ENCODE measurements around the gene NT5C1A. TPM values are rescaled to one million over a fixed set of nuclear protein-coding genes. Genes with fewer than 3 reads are reported as not detected.
A peak's percentile ranks its signal among the peaks of the same experiment; 100 is the strongest.

NT5C1A gene
- total and polyA plus RNA-seq, 4 donors = not detected

- no peak for ATAC-seq (ENCODE audit: insufficient read depth, low FRiP score)
- H3K9ac ChIP-seq (ENCODE audit: insufficient read depth in 1 of 2, low read length in 2 of 2) = no peak overlapping the region
- H3K27ac ChIP-seq (ENCODE audit: low read depth in 1 of 2, low read length in 1 of 2) = no peak overlapping the region
- no peaks in the 10 kb centered on the region for H3K9me3 ChIP-seq (ENCODE audit: control insufficient read depth in 4 of 4, insufficient read depth in 3 of 4, low read length in 3 of 4)
- 17 to 30% methylated on average over 51 to 62 of the region's 62 CpGs for WGBS, 2 donors
- TF ChIP-seq CTCF (IDR thresholded peaks at IDR 0.05; ENCODE audit: control extremely low read depth, extremely low read depth) = no peak
- H3K4me3 ChIP-seq = no peak overlapping the region
- DNase-seq = peak in 2 of 3 donors; percentile 16 to 37
- no peaks in the 10 kb centered on the region for H3K36me3 ChIP-seq (ENCODE audit: control insufficient read depth in 4 of 4, insufficient read depth in 4 of 4, low read length in 4 of 4)
- peaks cover 0 to 4% (median 0%) of the 10 kb centered on the region in 5 donors for H3K4me1 ChIP-seq (ENCODE audit: control insufficient read depth in 5 of 5, insufficient read depth in 5 of 5, low read length in 5 of 5)
- H3K27me3 ChIP-seq (ENCODE audit: control insufficient read depth in 3 of 3, insufficient read depth in 3 of 3, low read length in 2 of 3) = peaks cover 0 to 73% (median 61%) of the 10 kb centered on the region in 3 donors
These were observed 11.8 kb upstream of the NT5C1A start for GRCh38 chr1:39683591-39684312.

- no peak for TF ChIP-seq CTCF (IDR thresholded peaks at IDR 0.05; ENCODE audit: control extremely low read depth, extremely low read depth)
- H3K9ac ChIP-seq (ENCODE audit: insufficient read depth in 1 of 2, low read length in 2 of 2) = no peak overlapping the region
- peaks cover 0 to 6% (median 0%) of the 10 kb centered on the region in 5 donors for H3K4me1 ChIP-seq (ENCODE audit: control insufficient read depth in 5 of 5, insufficient read depth in 5 of 5, low read length in 5 of 5)
- H3K27me3 ChIP-seq (ENCODE audit: control insufficient read depth in 3 of 3, insufficient read depth in 3 of 3, low read length in 2 of 3) = peaks cover 0 to 59% (median 54%) of the 10 kb centered on the region in 3 donors
- no peak overlapping the region for H3K4me3 ChIP-seq
- no peak for DNase-seq
- H3K36me3 ChIP-seq (ENCODE audit: control insufficient read depth in 4 of 4, insufficient read depth in 4 of 4, low read length in 4 of 4) = no peaks in the 10 kb centered on the region
- 81 to 83% methylated on average over 1 of the region's 1 CpG for WGBS, 2 donors
- ATAC-seq (ENCODE audit: insufficient read depth, low FRiP score) = no peak
- no peak overlapping the region for H3K27ac ChIP-seq (ENCODE audit: low read depth in 1 of 2, low read length in 1 of 2)
- H3K9me3 ChIP-seq (ENCODE audit: control insufficient read depth in 4 of 4, insufficient read depth in 3 of 4, low read length in 3 of 4) = no peaks in the 10 kb centered on the region
These were observed 10.1 kb upstream of the NT5C1A start for GRCh38 chr1:39681999-39682398.

- ATAC-seq (ENCODE audit: insufficient read depth, low FRiP score) (no peak), DNase-seq (no peak)
- Histone ChIP-seq H3K9ac (ENCODE audit: insufficient read depth in 1 of 2, low read length in 2 of 2) (no peak overlapping the region), H3K27ac (ENCODE audit: low read depth in 1 of 2, low read length in 1 of 2) (no peak overlapping the region), H3K27me3 (ENCODE audit: control insufficient read depth in 3 of 3, insufficient read depth in 3 of 3, low read length in 2 of 3) (peaks cover 0 to 55% (median 47%) of the 10 kb centered on the region in 3 donors), H3K4me1 (ENCODE audit: control insufficient read depth in 5 of 5, insufficient read depth in 5 of 5, low read length in 5 of 5) (peaks cover 0 to 6% (median 0%) of the 10 kb centered on the region in 5 donors), H3K36me3 (ENCODE audit: control insufficient read depth in 4 of 4, insufficient read depth in 4 of 4, low read length in 4 of 4) (no peaks in the 10 kb centered on the region), H3K9me3 (ENCODE audit: control insufficient read depth in 4 of 4, insufficient read depth in 3 of 4, low read length in 3 of 4) (no peaks in the 10 kb centered on the region), H3K4me3 (no peak overlapping the region)
- WGBS, 2 donors = 77 to 85% methylated on average over 3 of the region's 3 CpGs
- TF ChIP-seq CTCF (IDR thresholded peaks at IDR 0.05; ENCODE audit: control extremely low read depth, extremely low read depth) = no peak
These were observed 9.4 kb upstream of the NT5C1A start for GRCh38 chr1:39681294-39681693.

All from lung (tissue), 12 donors.